ENCODE results near the gene KLHL18. TPM values are rescaled to one million over a fixed set of nuclear protein-coding genes. Genes with fewer than 3 reads are reported as not detected.

The KLHL18 gene
- total RNA-seq, 1 experiment from 2014 or later, result 14.1 TPM

Other genes starting within 250 kb of the KLHL18 start
- 15.4 and 23.1 TPM in 2 replicates for gene SETD2, start 118.8 kb upstream of the KLHL18 start, total RNA-seq (2014; rRNA removed; shearing (Covaris generic))
- gene KIF9, start 145 bp upstream of the KLHL18 start, total RNA-seq (2014; rRNA removed; shearing (Covaris generic)), result 3.6 and 11.2 TPM in 2 replicates
- gene PTPN23, start 98.1 kb downstream of the KLHL18 start, total RNA-seq (2014; rRNA removed; shearing (Covaris generic)), result 18.7 and 21.7 TPM in 2 replicates
- gene SCAP, start 193.0 kb downstream of the KLHL18 start, total RNA-seq (2014; rRNA removed; shearing (Covaris generic)), result 104 and 112 TPM in 2 replicates
- 63.5 and 77.6 TPM in 2 replicates for gene ELP6, start 230.8 kb downstream of the KLHL18 start, total RNA-seq (2014; rRNA removed; shearing (Covaris generic))

Measured in H7 (cell line).